K562 (cell line): Measurements from ENCODE around the gene ENG. TPM values are rescaled to one million over a fixed set of nuclear protein-coding genes. Genes with fewer than 3 reads are reported as not detected.
A peak's percentile ranks its signal among the peaks of the same experiment; 100 is the strongest.

Experiments
- CREB3 ChIP-seq: fragments of 450-650 bp; conservative IDR thresholded peaks from 2 replicates; pipeline ENCODE4 v1.6.1; 2016; ENCODE audit warnings: missing genetic modification characterization, low read depth, mild to moderate bottlenecking, missing compliant biosample characterization, moderate library complexity
- FOXP1 ChIP-seq: sonication (generic); formaldehyde crosslinking; IDR thresholded peaks from 2 replicates; pipeline ENCODE4 v1.8.0; 2022; ENCODE audit warnings: mild to moderate bottlenecking, missing genetic modification reagents
- HMGN3 ChIP-seq: IDR thresholded peaks from 2 replicates; pipeline ENCODE4 v1.6.1; 2011; ENCODE audit warnings: borderline replicate concordance, low read depth, mild to moderate bottlenecking, mixed read lengths, low read length; ENCODE audit not compliant: insufficient read length; ENCODE audit errors: extremely low read depth
- MYNN ChIP-seq, 2 experiments: sonication (generic); formaldehyde crosslinking in 1 of 2; IDR thresholded peaks; 2 replicates each; pipeline versions ENCODE4 v1.5.0 to v1.6.1; 2016 to 2020; ENCODE audit warnings: antibody characterized with exemption in 1 of 2, missing genetic modification reagents in 1 of 2
- NFE2L1 ChIP-seq: fragments of 450-650 bp; IDR thresholded peaks from 2 replicates; pipeline ENCODE4 v1.6.1; 2016; ENCODE audit warnings: missing genetic modification characterization, low read depth, mild to moderate bottlenecking, missing compliant biosample characterization, moderate library complexity, borderline replicate concordance
- RBBP5 ChIP-seq: fragments of 200-600 bp; sonication (generic); IDR thresholded peaks from 2 replicates; pipeline ENCODE4 v1.6.1; 2012; ENCODE audit warnings: borderline replicate concordance, mild to moderate bottlenecking, low read length, control low read depth, inconsistent platforms; ENCODE audit not compliant: insufficient read depth, poor library complexity, severe bottlenecking
- ZNF12 ChIP-seq: sonication (generic); formaldehyde crosslinking; IDR thresholded peaks from 2 replicates; pipeline ENCODE4 v1.4.0; 2020; ENCODE audit warnings: mild to moderate bottlenecking, missing genetic modification reagents
- ZNF239 ChIP-seq: fragments of 250-450 bp; sonication (Bioruptor Pico); IDR thresholded peaks from 2 replicates; pipeline ENCODE4 v1.4.0; 2020; ENCODE audit warnings: mild to moderate bottlenecking
- polyA plus RNA-seq, 8 experiments: library from polyadenylated mRNA; depleted of rRNA in 4 of 8; stranded (reverse) in 5 of 8; unstranded in 3 of 8; fragments of >200 nt; fragmentation: Nextera tagmentation in 2 of 8; fragmentation: Illumina TruSeq in 1 of 8; extraction: Ambion mirVana in 2 of 8; extraction: Trizol in 1 of 8; gene quantifications; 2 replicates each; pipeline versions ENCODE4 v1.2.1 to v1.2.3, GENCODE V29; 2011 to 2014; ENCODE audit warnings: inconsistent platforms in 1 of 8, missing spikeins in 1 of 8
- total RNA-seq, 7 experiments: library from RNA; depleted of rRNA in 6 of 7; stranded (reverse); fragments of >200 nt in 6 of 7; fragmentation: Illumina TruSeq in 2 of 7; extraction: Trizol in 2 of 7; gene quantifications; 2 replicates each; pipeline versions ENCODE4 v1.2.1 to v1.2.3, GENCODE V29; 2011 to 2021; ENCODE audit warnings: low replicate concordance in 1 of 7
- TF ChIP-seq, protein P1 (sequence below), 2 experiments: fragments of 450-650 bp; formaldehyde crosslinking in 1 of 2; IDR thresholded peaks; 2 replicates each; pipeline versions ENCODE4 v1.4.0 to v1.6.1; 2014 to 2020; ENCODE audit warnings: mild to moderate bottlenecking in 2 of 2, borderline replicate concordance in 1 of 2, low read depth in 1 of 2
- TF ChIP-seq, protein P2 (sequence below): sonication (generic); formaldehyde crosslinking; IDR thresholded peaks from 2 replicates; pipeline ENCODE4 v1.8.0; 2022; ENCODE audit warnings: mild to moderate bottlenecking, missing genetic modification reagents

ENG gene
- total and polyA plus RNA-seq, 9 of the 15 experiments (the other 6 are each of a cell fraction or from before 2014, with no cell fraction given) = 0.04 to 0.40 (median 0.14) TPM; not detected in 1

DNA sequence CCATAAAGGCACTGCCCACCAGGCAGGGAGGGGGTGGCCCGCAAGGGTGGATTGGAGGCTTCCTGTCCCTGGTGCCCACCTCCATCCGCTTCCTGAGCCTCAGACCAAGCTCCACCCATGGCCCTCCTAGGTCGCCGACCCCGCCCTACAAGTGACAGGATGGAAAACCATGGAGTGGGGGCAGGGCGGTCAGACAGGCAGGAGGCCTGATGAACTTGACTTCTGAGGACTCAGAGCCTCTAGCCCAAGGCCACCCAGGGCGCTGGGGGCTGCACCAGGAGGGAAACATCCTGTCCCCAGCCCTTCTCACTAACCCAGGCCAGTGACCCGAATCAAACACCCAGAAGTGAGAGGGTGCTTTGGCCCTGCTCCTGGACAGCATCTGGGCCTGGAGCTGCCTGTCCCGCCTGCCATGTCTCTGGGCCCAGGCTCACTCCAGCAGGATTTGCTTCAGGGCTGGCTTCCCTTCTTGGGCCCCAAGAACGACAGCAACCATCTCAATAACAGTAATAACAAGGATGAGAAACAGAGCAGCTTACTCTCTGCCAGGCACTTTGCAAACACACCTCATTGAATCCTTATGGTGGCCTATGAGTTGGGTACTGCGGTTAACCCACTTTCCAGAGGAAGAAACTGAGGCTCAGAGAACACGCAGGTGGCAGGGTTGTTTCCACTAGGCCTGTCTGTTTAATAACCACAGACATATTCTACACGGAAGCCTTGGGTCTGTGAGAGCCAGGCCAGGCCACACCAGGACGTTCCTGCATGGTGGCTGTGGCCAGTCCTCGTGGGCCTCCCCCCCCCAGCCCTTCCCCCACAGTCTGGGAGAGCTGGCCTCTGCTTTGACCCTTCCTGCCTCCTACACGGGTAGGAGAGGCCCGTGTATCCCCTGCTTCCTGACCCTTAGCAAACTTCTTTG lies 49.4 kb upstream of the ENG start (continued):
- TF ChIP-seq, protein P1, sequence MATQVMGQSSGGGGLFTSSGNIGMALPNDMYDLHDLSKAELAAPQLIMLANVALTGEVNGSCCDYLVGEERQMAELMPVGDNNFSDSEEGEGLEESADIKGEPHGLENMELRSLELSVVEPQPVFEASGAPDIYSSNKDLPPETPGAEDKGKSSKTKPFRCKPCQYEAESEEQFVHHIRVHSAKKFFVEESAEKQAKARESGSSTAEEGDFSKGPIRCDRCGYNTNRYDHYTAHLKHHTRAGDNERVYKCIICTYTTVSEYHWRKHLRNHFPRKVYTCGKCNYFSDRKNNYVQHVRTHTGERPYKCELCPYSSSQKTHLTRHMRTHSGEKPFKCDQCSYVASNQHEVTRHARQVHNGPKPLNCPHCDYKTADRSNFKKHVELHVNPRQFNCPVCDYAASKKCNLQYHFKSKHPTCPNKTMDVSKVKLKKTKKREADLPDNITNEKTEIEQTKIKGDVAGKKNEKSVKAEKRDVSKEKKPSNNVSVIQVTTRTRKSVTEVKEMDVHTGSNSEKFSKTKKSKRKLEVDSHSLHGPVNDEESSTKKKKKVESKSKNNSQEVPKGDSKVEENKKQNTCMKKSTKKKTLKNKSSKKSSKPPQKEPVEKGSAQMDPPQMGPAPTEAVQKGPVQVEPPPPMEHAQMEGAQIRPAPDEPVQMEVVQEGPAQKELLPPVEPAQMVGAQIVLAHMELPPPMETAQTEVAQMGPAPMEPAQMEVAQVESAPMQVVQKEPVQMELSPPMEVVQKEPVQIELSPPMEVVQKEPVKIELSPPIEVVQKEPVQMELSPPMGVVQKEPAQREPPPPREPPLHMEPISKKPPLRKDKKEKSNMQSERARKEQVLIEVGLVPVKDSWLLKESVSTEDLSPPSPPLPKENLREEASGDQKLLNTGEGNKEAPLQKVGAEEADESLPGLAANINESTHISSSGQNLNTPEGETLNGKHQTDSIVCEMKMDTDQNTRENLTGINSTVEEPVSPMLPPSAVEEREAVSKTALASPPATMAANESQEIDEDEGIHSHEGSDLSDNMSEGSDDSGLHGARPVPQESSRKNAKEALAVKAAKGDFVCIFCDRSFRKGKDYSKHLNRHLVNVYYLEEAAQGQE (IDR thresholded peaks at IDR 0.05; ENCODE audit: borderline replicate concordance) = no peak
- TF ChIP-seq, protein P1 (CRISPR knock-in tag; IDR thresholded peaks at IDR 0.05; ENCODE audit: low read depth) = no peak
- TF ChIP-seq, protein P2, sequence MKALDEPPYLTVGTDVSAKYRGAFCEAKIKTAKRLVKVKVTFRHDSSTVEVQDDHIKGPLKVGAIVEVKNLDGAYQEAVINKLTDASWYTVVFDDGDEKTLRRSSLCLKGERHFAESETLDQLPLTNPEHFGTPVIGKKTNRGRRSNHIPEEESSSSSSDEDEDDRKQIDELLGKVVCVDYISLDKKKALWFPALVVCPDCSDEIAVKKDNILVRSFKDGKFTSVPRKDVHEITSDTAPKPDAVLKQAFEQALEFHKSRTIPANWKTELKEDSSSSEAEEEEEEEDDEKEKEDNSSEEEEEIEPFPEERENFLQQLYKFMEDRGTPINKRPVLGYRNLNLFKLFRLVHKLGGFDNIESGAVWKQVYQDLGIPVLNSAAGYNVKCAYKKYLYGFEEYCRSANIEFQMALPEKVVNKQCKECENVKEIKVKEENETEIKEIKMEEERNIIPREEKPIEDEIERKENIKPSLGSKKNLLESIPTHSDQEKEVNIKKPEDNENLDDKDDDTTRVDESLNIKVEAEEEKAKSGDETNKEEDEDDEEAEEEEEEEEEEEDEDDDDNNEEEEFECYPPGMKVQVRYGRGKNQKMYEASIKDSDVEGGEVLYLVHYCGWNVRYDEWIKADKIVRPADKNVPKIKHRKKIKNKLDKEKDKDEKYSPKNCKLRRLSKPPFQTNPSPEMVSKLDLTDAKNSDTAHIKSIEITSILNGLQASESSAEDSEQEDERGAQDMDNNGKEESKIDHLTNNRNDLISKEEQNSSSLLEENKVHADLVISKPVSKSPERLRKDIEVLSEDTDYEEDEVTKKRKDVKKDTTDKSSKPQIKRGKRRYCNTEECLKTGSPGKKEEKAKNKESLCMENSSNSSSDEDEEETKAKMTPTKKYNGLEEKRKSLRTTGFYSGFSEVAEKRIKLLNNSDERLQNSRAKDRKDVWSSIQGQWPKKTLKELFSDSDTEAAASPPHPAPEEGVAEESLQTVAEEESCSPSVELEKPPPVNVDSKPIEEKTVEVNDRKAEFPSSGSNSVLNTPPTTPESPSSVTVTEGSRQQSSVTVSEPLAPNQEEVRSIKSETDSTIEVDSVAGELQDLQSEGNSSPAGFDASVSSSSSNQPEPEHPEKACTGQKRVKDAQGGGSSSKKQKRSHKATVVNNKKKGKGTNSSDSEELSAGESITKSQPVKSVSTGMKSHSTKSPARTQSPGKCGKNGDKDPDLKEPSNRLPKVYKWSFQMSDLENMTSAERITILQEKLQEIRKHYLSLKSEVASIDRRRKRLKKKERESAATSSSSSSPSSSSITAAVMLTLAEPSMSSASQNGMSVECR = 0 out of 2 replicates have a peak, but pooled peaks have one; percentile 35
- TF ChIP-seq FOXP1 (CRISPR knock-in tag) (peak; percentile 61; the same call in 1 of the 2 replicates), CREB3 (tag) (no peak), ZNF12 (CRISPR knock-in tag) (0 out of 2 replicates have a peak, but pooled peaks have one; percentile 53), RBBP5 (no peak), NFE2L1 (tag) (no peak), MYNN (IDR thresholded peaks at IDR 0.05) (peak; percentile 54; the same call in 1 of the 2 replicates), MYNN (CRISPR knock-in tag; IDR thresholded peaks at IDR 0.05) (no peak), HMGN3 (peak; percentile 39), ZNF239 (CRISPR knock-in tag) (no peak; the same call in 1 of the 2 replicates)
